Activated T-cell treated with anti-CD3 and anti-CD28 coated beads, Interleukin-2, amount 50 U/mL, for 72 hours (primary cell): Measurements from ENCODE around the gene SCN2B. TPM values are rescaled to one million over a fixed set of nuclear protein-coding genes. Genes with fewer than 3 reads are reported as not detected.

ENCODE experiments used
- ATAC-seq, 2 donors: fragments of 150-1000 bp; cut with Tn5 transposase; replicated peaks in 1 of 2; 2 replicates each; pipeline ENCODE4 v1.10.0; 2021; ENCODE audit warnings: moderate library complexity in 2 of 2, mild to moderate bottlenecking in 1 of 2
- DNase-seq, 2 donors: peaks; one replicate each; pipeline ENCODE4 v3.0.0; 2021 to 2022; ENCODE audit warnings: mixed read lengths in 1 of 2
- H3K27ac Mint-ChIP-seq: one replicate; pipeline ENCODE4 v1.8.0; 2022; ENCODE audit warnings: mild to moderate bottlenecking, moderate library complexity, mixed read lengths
- H3K27me3 Mint-ChIP-seq: one replicate; pipeline ENCODE4 v1.8.0; 2022; ENCODE audit warnings: low read depth, mixed read lengths
- H3K36me3 Mint-ChIP-seq, 2 donors: one replicate each; pipeline ENCODE4 v1.8.0; 2022; ENCODE audit warnings: mixed read lengths in 2 of 2, mild to moderate bottlenecking in 1 of 2; ENCODE audit not compliant: insufficient read depth in 2 of 2
- H3K4me1 Mint-ChIP-seq: one replicate; pipeline ENCODE4 v1.8.0; 2022; ENCODE audit warnings: low read depth, mixed read lengths
- H3K4me3 Mint-ChIP-seq, 2 donors: one replicate each; pipeline ENCODE4 v1.8.0; 2022; ENCODE audit warnings: mild to moderate bottlenecking in 2 of 2, mixed read lengths in 2 of 2, moderate library complexity in 2 of 2
- H3K9me3 Mint-ChIP-seq, 2 donors: one replicate each; pipeline ENCODE4 v1.8.0; 2022; ENCODE audit warnings: mixed read lengths in 2 of 2
- total RNA-seq, 2 donors: library from RNA; stranded (reverse); gene quantifications; one replicate each; pipeline ENCODE4 v1.2.3, GENCODE V29; 2022

Gene SCN2B
- total RNA-seq, 2 donors from 2014 or later = not detected

DNA sequence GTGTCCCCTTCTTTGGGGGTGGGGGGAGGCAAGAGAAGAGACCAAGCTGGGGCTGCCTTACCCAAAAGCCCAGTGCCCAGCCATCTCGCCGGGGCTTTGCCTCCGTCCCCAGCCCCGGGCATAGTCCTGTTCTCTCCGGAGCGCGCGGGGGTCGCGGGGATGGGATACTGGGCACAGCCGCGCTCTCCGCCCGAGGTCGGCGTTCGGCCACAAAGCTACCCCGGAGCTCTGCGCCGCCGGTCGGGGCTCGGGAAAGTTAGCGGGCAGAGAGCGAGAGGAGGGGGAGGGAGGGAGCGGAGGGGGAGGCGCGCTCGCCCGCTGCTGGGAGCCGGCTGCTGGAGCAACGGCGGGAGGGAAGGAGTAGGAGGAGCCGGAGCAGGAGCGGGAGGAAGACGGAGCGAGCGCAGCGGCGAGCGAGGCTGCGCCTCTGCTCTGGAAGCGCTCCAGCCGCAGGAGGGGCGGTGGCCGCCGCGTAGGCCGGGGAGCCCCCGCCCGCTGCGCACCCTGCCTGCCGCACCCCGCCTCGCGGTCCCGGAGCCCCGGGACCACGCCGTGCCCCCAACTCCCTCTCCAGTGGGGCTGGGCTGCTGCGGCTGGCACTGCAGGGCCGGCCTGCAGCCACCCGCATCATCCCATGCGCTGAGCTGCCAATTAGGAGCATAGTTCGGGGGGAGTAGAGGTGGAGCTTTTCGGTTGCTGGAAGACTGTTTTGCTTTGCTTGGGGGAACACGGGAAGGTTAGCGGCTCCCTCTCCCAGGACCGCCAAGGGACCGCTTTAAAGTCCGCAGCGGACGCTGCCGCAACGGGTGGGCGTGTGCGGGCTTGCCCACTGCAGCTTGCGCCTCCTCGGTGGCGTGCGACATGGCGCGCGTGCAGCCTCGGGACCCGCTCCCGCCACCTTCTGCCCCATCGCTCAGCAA, 23.6 kb downstream of the SCN2B start, which contains the start of gene SCN4B:
Gene SCN4B, minus strand, starts transcription at position 272 of the 920 bp plus-strand sequence. Its CDS starts 150 bp downstream, at position 122.
- Mint-ChIP-seq H3K9me3 (no peaks in the 10 kb centered on the region), H3K36me3 (peaks cover 0 to 2% of the 10 kb centered on the region in 2 donors), H3K27me3 (peaks cover 78% of the 10 kb centered on the region), H3K4me1 (peaks cover 19% of the 10 kb centered on the region), H3K4me3 (peak within 1 kb of the TSS; percentile 72 to 82), H3K27ac (no peak within 1 kb of the TSS)
- DNase-seq (peak; percentile 32 to 36), ATAC-seq (peak; percentile 69 to 70)

GRCh38 chr11:118152020-118152551, 24.4 kb downstream of the SCN2B start:
- no peaks in the 10 kb centered on the region for H3K9me3 Mint-ChIP-seq
- no peak overlapping the region for H3K27ac Mint-ChIP-seq
- peaks cover 19% of the 10 kb centered on the region for H3K4me1 Mint-ChIP-seq
- no peak for DNase-seq
- peaks cover 77% of the 10 kb centered on the region for H3K27me3 Mint-ChIP-seq
- no peak for ATAC-seq
- H3K36me3 Mint-ChIP-seq = peaks cover 0 to 2% of the 10 kb centered on the region in 2 donors
- peak overlapping the region; percentile 54 to 67 for H3K4me3 Mint-ChIP-seq

DNA sequence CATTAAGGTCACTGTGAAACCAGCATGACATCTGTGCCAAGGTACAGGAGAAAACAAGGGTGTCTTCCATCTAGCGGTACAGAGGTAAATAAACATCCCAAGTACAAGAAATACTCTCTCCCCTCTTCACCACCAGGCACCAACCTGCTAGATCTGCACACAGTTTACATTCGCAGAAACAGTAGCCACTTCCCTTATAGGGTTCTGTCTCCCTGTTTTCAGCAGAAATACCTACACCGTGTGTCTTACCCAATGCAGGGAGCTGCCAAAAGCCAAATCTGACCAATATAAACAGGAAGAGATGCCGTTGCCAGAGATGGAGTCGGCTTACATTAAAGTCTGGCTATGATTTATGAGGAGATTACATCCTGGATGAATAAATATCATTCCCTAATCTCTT, 25.0 kb downstream of the SCN2B start:
- H3K27ac Mint-ChIP-seq = no peak overlapping the region
- DNase-seq = no peak
- ATAC-seq = no peak
- no peak overlapping the region for H3K4me3 Mint-ChIP-seq
- H3K9me3 Mint-ChIP-seq = no peaks in the 10 kb centered on the region
- peaks cover 0 to 2% of the 10 kb centered on the region in 2 donors for H3K36me3 Mint-ChIP-seq
- peaks cover 12% of the 10 kb centered on the region for H3K4me1 Mint-ChIP-seq
- H3K27me3 Mint-ChIP-seq = peaks cover 77% of the 10 kb centered on the region

DNA sequence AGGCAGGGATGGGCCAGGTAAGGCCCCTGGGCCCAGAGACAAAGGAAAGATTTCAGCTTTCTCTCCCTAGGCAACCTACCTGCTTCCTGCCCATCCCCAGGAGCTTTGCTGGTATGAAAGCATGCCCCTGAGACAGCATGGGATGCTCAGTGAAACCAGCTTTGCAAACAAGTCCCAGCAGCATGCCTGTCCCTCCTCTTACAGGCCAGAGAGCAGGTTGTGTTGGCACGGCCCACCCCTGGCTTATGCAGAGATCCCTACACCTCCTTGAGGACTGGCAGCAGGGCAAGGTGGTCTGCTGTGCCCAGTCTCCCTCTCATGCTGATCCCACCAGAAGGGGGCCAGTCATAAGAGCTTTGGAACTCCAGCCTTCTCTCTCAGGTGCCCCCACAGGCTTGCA, 26.9 kb downstream of the SCN2B start:
- H3K27me3 Mint-ChIP-seq = peaks cover 67% of the 10 kb centered on the region

DNA sequence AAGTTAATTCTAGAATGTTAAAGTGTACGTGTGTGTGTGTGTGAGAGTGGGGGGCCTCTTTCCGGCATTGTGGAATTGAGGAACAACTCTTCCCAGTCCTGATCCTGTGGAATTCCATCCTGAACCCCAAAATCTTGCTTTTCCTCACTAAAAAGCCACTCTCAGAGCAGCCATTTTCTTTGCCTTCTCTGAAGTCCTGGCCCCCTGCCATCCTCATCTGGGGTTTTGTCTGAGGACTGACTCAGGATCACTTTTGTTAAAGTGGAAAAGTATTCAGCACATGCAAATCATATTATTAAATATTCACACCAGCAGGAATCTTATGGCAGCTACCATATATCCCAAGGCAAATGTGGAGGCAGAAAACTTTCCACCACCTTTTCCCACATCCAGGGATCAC, 27.6 kb downstream of the SCN2B start:
- DNase-seq = no peak
- Mint-ChIP-seq H3K4me1 (peaks cover 9% of the 10 kb centered on the region), H3K9me3 (no peaks in the 10 kb centered on the region), H3K36me3 (peaks cover 0 to under 1% of the 10 kb centered on the region in 2 donors), H3K4me3 (no peak overlapping the region), H3K27me3 (peaks cover 67% of the 10 kb centered on the region), H3K27ac (no peak overlapping the region)
- ATAC-seq = no peak

More for the DNA sequence above, 26.9 kb downstream of the SCN2B start:
- H3K36me3 Mint-ChIP-seq = peaks cover 0 to 2% of the 10 kb centered on the region in 2 donors
- no peak overlapping the region for H3K4me3 Mint-ChIP-seq
- H3K27ac Mint-ChIP-seq = no peak overlapping the region
- no peaks in the 10 kb centered on the region for H3K9me3 Mint-ChIP-seq
- H3K4me1 Mint-ChIP-seq = peaks cover 7% of the 10 kb centered on the region
- DNase-seq = no peak
- no peak for ATAC-seq

DNA sequence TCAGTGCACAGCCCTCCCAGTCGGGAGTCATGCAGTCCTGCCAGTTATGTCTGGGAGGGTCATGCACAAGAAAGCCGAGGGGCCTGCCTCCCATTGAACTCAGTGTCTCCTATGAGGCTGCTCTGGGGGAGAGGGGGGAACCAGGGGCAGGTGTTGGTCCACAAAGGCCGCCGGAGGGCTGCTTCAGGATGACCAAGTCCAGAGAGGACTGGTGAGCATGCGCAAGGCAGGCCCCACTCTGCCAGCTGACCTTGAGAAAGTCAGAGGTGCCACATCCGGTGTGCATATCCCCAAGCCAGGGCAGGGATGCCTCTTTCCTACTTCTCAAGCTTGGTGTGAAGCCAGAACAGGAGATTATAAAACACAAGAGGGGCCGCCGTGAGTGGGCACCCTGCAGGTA, 28.2 kb downstream of the SCN2B start:
- H3K27ac Mint-ChIP-seq = no peak overlapping the region
- H3K27me3 Mint-ChIP-seq = peaks cover 66% of the 10 kb centered on the region
- ATAC-seq (no peak), DNase-seq (no peak)
- no peaks in the 10 kb centered on the region for H3K9me3 Mint-ChIP-seq
- H3K4me3 Mint-ChIP-seq = no peak overlapping the region
- H3K4me1 Mint-ChIP-seq = peaks cover 4% of the 10 kb centered on the region
- no peaks in the 10 kb centered on the region for H3K36me3 Mint-ChIP-seq

DNA sequence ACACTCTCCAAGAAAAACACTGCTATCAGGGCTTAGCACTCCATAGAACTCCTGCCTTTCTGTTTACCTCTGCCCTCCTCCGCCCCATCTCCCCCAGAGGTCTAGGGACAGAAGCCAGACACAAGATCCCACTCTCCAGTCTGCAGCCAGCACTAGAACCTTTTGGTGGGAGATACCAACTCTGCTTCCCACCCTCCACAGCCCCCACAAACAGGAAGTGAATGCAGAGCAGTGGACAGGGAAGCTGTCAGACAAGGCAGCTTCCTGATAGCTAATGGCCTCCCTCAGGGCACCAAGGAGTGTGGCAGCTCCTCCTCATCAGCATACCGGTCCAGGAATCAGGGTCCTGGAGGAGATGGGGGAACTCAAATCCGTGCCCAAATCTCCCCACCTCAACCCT, 28.9 kb downstream of the SCN2B start:
- peaks cover 12% of the 10 kb centered on the region for H3K4me1 Mint-ChIP-seq
- no peaks in the 10 kb centered on the region for H3K9me3 Mint-ChIP-seq
- H3K36me3 Mint-ChIP-seq = no peaks in the 10 kb centered on the region
- H3K27me3 Mint-ChIP-seq = peaks cover 73% of the 10 kb centered on the region
- no peak for ATAC-seq
- no peak overlapping the region for H3K4me3 Mint-ChIP-seq
- H3K27ac Mint-ChIP-seq = no peak overlapping the region
- no peak for DNase-seq

DNA sequence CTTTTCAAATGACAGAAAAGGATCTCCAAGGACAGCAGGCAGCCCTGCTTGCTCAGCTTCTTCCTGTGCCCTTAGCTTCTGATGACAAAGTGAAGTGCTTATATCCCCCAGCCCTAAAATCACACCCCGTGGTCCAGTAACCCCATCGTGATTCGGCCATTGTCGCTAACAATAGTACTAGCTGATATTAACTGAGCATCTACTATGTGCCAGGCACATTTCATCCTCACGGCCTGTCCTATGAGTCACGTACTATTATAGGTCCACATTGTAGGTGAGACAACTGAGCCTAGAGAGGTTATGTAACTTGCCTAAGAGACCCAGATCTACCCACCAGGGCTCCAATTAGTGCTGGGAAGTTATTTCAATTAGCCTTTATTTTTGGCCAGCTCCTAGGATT, 29.9 kb downstream of the SCN2B start:
- H3K27ac Mint-ChIP-seq = no peak overlapping the region
- H3K9me3 Mint-ChIP-seq = no peaks in the 10 kb centered on the region
- H3K4me1 Mint-ChIP-seq = peaks cover 13% of the 10 kb centered on the region
- H3K4me3 Mint-ChIP-seq = peak overlapping the region; percentile 82 to 89
- ATAC-seq (no peak), DNase-seq (no peak)
- no peaks in the 10 kb centered on the region for H3K36me3 Mint-ChIP-seq
- peaks cover 75% of the 10 kb centered on the region for H3K27me3 Mint-ChIP-seq

- H3K36me3 Mint-ChIP-seq = no peaks in the 10 kb centered on the region
- H3K4me3 Mint-ChIP-seq = peak overlapping the region; percentile 89
- peaks cover 73% of the 10 kb centered on the region for H3K27me3 Mint-ChIP-seq
- DNase-seq (peak; percentile 89 to 93), ATAC-seq (peak; percentile 93 to 96)
- H3K4me1 Mint-ChIP-seq = peaks cover 13% of the 10 kb centered on the region
- H3K27ac Mint-ChIP-seq = no peak overlapping the region
- no peaks in the 10 kb centered on the region for H3K9me3 Mint-ChIP-seq
These were observed 30.9 kb downstream of the SCN2B start for GRCh38 chr11:118145285-118146227.

GRCh38 chr11:118144301-118145268, 31.9 kb downstream of the SCN2B start:
- peaks cover 71% of the 10 kb centered on the region for H3K27me3 Mint-ChIP-seq
- DNase-seq (no peak), ATAC-seq (no peak)
- no peak overlapping the region for H3K4me3 Mint-ChIP-seq
- H3K9me3 Mint-ChIP-seq = no peaks in the 10 kb centered on the region
- H3K4me1 Mint-ChIP-seq = peaks cover 13% of the 10 kb centered on the region
- no peak overlapping the region for H3K27ac Mint-ChIP-seq
- no peaks in the 10 kb centered on the region for H3K36me3 Mint-ChIP-seq

GRCh38 chr11:118143661-118144185, 32.7 kb downstream of the SCN2B start:
- ATAC-seq (no peak), DNase-seq (no peak)
- H3K27ac Mint-ChIP-seq = no peak overlapping the region
- H3K4me3 Mint-ChIP-seq = no peak overlapping the region
- peaks cover 78% of the 10 kb centered on the region for H3K27me3 Mint-ChIP-seq
- peaks cover 18% of the 10 kb centered on the region for H3K4me1 Mint-ChIP-seq
- no peaks in the 10 kb centered on the region for H3K36me3 Mint-ChIP-seq
- H3K9me3 Mint-ChIP-seq = no peaks in the 10 kb centered on the region

DNA sequence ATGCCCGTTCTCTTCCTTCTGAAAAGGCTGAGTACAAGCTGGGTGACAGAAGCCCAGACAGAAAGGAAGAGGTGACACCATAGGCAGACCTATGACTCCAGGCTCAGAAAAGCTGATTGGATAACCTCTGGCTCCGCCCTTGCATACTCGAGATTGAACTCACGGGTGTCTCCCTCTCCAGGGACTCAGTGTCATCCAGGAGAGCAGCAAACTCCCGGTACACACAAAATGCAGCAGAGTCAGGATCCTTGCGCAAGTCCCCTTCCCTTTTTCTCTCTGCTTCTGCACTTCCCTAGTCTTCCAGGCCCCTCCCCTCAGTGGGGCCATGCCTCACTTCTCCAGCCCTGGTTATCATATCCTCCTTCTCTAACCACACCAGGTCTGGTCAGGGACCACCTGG, 33.6 kb downstream of the SCN2B start:
- peak overlapping the region; percentile 29 to 56 for H3K4me3 Mint-ChIP-seq
- peaks cover 18% of the 10 kb centered on the region for H3K4me1 Mint-ChIP-seq
- ATAC-seq (peak; percentile 23 to 48), DNase-seq (peak; percentile 19 to 30)
- H3K27ac Mint-ChIP-seq = no peak overlapping the region
- peaks cover 74% of the 10 kb centered on the region for H3K27me3 Mint-ChIP-seq
- no peaks in the 10 kb centered on the region for H3K36me3 Mint-ChIP-seq
- no peaks in the 10 kb centered on the region for H3K9me3 Mint-ChIP-seq
